ENCODE results near the gene HSPB2. TPM values are rescaled to one million over a fixed set of nuclear protein-coding genes. Genes with fewer than 3 reads are reported as not detected.

The HSPB2 gene
- total and polyA plus RNA-seq, 10 of the 15 experiments (the other 5 are each of a cell fraction or from before 2014, with no cell fraction given), result not detected

- ATAC-seq, result no peak
- RAD21 ChIA-PET (ENCODE audit: unreplicated experiment), result no interaction called here
- Histone ChIP-seq H3K36me3 (ENCODE audit: control insufficient read depth in 2 of 2, insufficient read depth in 2 of 2, low read length in 1 of 2) (no peaks in the 10 kb centered on the region), H3K4me2 (ENCODE audit: control insufficient read depth, insufficient read depth) (no peak overlapping the region), H3K9me3 (replicated peaks; ENCODE audit: control insufficient read depth, insufficient read depth, low read length) (no peaks in the 10 kb centered on the region), H3K4me3 (no peak overlapping the region), H3K9ac (ENCODE audit: control insufficient read depth, insufficient read depth, low read length) (no peak overlapping the region), H3K27me3 (replicated peaks in 1 of 2; ENCODE audit: control insufficient read depth in 2 of 2, insufficient read depth in 2 of 2, low read length in 1 of 2) (no peaks in the 10 kb centered on the region; a peak in 1 of 4 replicates), H3K79me2 (ENCODE audit: control insufficient read depth, insufficient read depth, low read length) (no peaks in the 10 kb centered on the region), H3K27ac (ENCODE audit: control insufficient read depth, insufficient read depth) (no peak overlapping the region), H2AFZ (ENCODE audit: control insufficient read depth, low read depth, low read length) (no peak overlapping the region), H4K20me1 (ENCODE audit: control insufficient read depth, insufficient read depth) (no peaks in the 10 kb centered on the region), H3K4me1 (ENCODE audit: control insufficient read depth, insufficient read depth, low read length) (peaks cover 6% of the 10 kb centered on the region)
- WGBS (ENCODE audit: insufficient coverage, insufficient replicate concordance, low lambda C conversion rate, missing lambda C conversion rate), result 47% methylated on average over 7 of the region's 7 CpGs
- SMC1A ChIA-PET (ENCODE audit: uncharacterized antibody, unreplicated experiment), result interaction anchor here (0.6 kb wide), 1 partner anchor 53 kb away, joined by 3 read pairs; no protein-coding TSS in a partner anchor
- no peak for TF ChIP-seq PML (IDR thresholded peaks at IDR 0.05; ENCODE audit: low read length)
- CTCF ChIA-PET, result no interaction called here
- no peak for FAIRE-seq
- BruUV-seq (replicated peaks), result no TSS peak
- DNase-seq (ENCODE audit: low read depth, low spot score), result no peak
- POLR2A ChIA-PET, result interaction anchor here (0.6 kb wide), 1 partner anchor 34 kb away, joined by 3 read pairs; no protein-coding TSS in a partner anchor
- in situ Hi-C loops (cut with MboI) (no loop called here), intact Hi-C loops (cut with micrococcal nuclease; ENCODE audit: unreplicated experiment) (no loop called here)
Measured at GRCh38 chr11:111921541-111922230, 9.2 kb downstream of the HSPB2 start.

- RAD21 ChIA-PET (ENCODE audit: unreplicated experiment), result no interaction called here
- H3K27me3 ChIP-seq (replicated peaks in 1 of 2; ENCODE audit: control insufficient read depth in 2 of 2, insufficient read depth in 2 of 2, low read length in 1 of 2), result no peaks in the 10 kb centered on the region; a peak in 1 of 4 replicates
- CTCF ChIA-PET, result no interaction called here
- no peak overlapping the region for H3K27ac ChIP-seq (ENCODE audit: control insufficient read depth, insufficient read depth)
- no peaks in the 10 kb centered on the region for H4K20me1 ChIP-seq (ENCODE audit: control insufficient read depth, insufficient read depth)
- no peak overlapping the region for H3K9ac ChIP-seq (ENCODE audit: control insufficient read depth, insufficient read depth, low read length)
- H3K4me3 ChIP-seq, result no peak overlapping the region
- FAIRE-seq, result no peak
- DNase-seq (ENCODE audit: low read depth, low spot score), result no peak
- in situ Hi-C loops (cut with MboI), result no loop called here
- POLR2A ChIA-PET, result no interaction called here
- H3K4me1 ChIP-seq (ENCODE audit: control insufficient read depth, insufficient read depth, low read length), result peaks cover 10% of the 10 kb centered on the region
- no peak for ATAC-seq
- BruUV-seq (replicated peaks), result no TSS peak
- intact Hi-C loops (cut with micrococcal nuclease; ENCODE audit: unreplicated experiment), result no loop called here
- SMC1A ChIA-PET (ENCODE audit: uncharacterized antibody, unreplicated experiment), result no interaction called here
- 0% methylated on average over 2 of the region's 2 CpGs for WGBS (ENCODE audit: insufficient coverage, insufficient replicate concordance, low lambda C conversion rate, missing lambda C conversion rate)
- H3K36me3 ChIP-seq (ENCODE audit: control insufficient read depth in 2 of 2, insufficient read depth in 2 of 2, low read length in 1 of 2), result no peaks in the 10 kb centered on the region
- no peak overlapping the region for H3K4me2 ChIP-seq (ENCODE audit: control insufficient read depth, insufficient read depth)
- no peaks in the 10 kb centered on the region for H3K79me2 ChIP-seq (ENCODE audit: control insufficient read depth, insufficient read depth, low read length)
- no peak overlapping the region for H2AFZ ChIP-seq (ENCODE audit: control insufficient read depth, low read depth, low read length)
- H3K9me3 ChIP-seq (replicated peaks; ENCODE audit: control insufficient read depth, insufficient read depth, low read length), result no peaks in the 10 kb centered on the region
- no peak for TF ChIP-seq MXI1 (IDR thresholded peaks at IDR 0.05; ENCODE audit: low read depth, low read length)
- TF ChIP-seq SMAD5 (IDR thresholded peaks at IDR 0.05; ENCODE audit: low read depth), result no peak
- TF ChIP-seq BACH1 (IDR thresholded peaks at IDR 0.05; ENCODE audit: borderline replicate concordance), result no peak
- TF ChIP-seq CHD2 (IDR thresholded peaks at IDR 0.05; ENCODE audit: borderline replicate concordance, low read depth, low read length), result no peak
- no peak for TF ChIP-seq KAT2A (conservative IDR thresholded peaks at IDR 0.05; ENCODE audit: control insufficient read depth, low read depth, low read length)
- no peak for TF ChIP-seq ZZZ3 (IDR thresholded peaks at IDR 0.05; ENCODE audit: control insufficient read depth, insufficient read length, low read depth)
- no peak for TF ChIP-seq BCL3 (IDR thresholded peaks at IDR 0.05; ENCODE audit: borderline replicate concordance, insufficient read depth, low read depth, low read length, poor library complexity, severe bottlenecking)
- no peak for TF ChIP-seq RUNX3 (IDR thresholded peaks at IDR 0.05; ENCODE audit: low read length)
- TF ChIP-seq ZNF687 (IDR thresholded peaks at IDR 0.05), result no peak
Measured at GRCh38 chr11:111922803-111923202, 10.3 kb downstream of the HSPB2 start.
